ENCODE results near the gene FRMD8. TPM values are rescaled to one million over a fixed set of nuclear protein-coding genes. Genes with fewer than 3 reads are reported as not detected.

The FRMD8 gene
- total and polyA plus RNA-seq, 10 donors = 19.3 to 128 (median 84.0) TPM

- intact Hi-C loops (cut with DNase I; ENCODE audit: low total_unique reads) = no loop called here
- peaks cover 67 to 98% (median 84%) of the 10 kb centered on the region in 6 donors for H3K4me1 ChIP-seq
- H3K27ac ChIP-seq = peak overlapping the region; percentile 84 to 98 (median 98)
- peaks cover 0 to 22% (median 2%) of the 10 kb centered on the region in 6 donors for H3K36me3 ChIP-seq
- H3K9me3 ChIP-seq = no peaks in the 10 kb centered on the region
- no peak for DNase-seq
- H3K27me3 ChIP-seq (replicated peaks in 1 of 7) = no peaks in the 10 kb centered on the region
- 52 to 64% (median 61%) methylated on average over 8 of the region's 8 CpGs for WGBS, 5 donors
- TF ChIP-seq POLR2AphosphoS5 (IDR thresholded peaks at IDR 0.05) (peak in 1 of 3 donors; percentile 73), CTCF (IDR thresholded peaks at IDR 0.05 in 8 of 11, conservative IDR thresholded peaks at IDR 0.05 in 3 of 11) (no peak), POLR2A (IDR thresholded peaks at IDR 0.05) (no peak)
- H3K4me3 ChIP-seq = no peak overlapping the region
Observed at GRCh38 chr11:65384301-65384889, 2.0 kb upstream of the FRMD8 start.

GRCh38 chr11:65388731-65389130, 2.3 kb downstream of the FRMD8 start:
- no peaks in the 10 kb centered on the region for H3K27me3 ChIP-seq (replicated peaks in 1 of 7)
- no peaks in the 10 kb centered on the region for H3K9me3 ChIP-seq
- WGBS, 5 donors = 85 to 93% (median 92%) methylated on average over 4 of the region's 4 CpGs
- H3K4me1 ChIP-seq = peaks cover 76 to 99% (median 90%) of the 10 kb centered on the region in 6 donors
- DNase-seq = no peak
- H3K27ac ChIP-seq = peak overlapping the region in 6 of 8 donors; percentile 9 to 98 (median 86)
- TF ChIP-seq CTCF (IDR thresholded peaks at IDR 0.05 in 8 of 11, conservative IDR thresholded peaks at IDR 0.05 in 3 of 11) = no peak
- no peak for TF ChIP-seq POLR2A (IDR thresholded peaks at IDR 0.05)
- no peak for TF ChIP-seq POLR2AphosphoS5 (IDR thresholded peaks at IDR 0.05)
- peaks cover 0 to 61% (median 22%) of the 10 kb centered on the region in 6 donors for H3K36me3 ChIP-seq
- intact Hi-C loops (cut with DNase I; ENCODE audit: low total_unique reads) = no loop called here
- H3K4me3 ChIP-seq = peak overlapping the region in 5 of 8 donors; percentile 77 to 93 (median 82)

DNA sequence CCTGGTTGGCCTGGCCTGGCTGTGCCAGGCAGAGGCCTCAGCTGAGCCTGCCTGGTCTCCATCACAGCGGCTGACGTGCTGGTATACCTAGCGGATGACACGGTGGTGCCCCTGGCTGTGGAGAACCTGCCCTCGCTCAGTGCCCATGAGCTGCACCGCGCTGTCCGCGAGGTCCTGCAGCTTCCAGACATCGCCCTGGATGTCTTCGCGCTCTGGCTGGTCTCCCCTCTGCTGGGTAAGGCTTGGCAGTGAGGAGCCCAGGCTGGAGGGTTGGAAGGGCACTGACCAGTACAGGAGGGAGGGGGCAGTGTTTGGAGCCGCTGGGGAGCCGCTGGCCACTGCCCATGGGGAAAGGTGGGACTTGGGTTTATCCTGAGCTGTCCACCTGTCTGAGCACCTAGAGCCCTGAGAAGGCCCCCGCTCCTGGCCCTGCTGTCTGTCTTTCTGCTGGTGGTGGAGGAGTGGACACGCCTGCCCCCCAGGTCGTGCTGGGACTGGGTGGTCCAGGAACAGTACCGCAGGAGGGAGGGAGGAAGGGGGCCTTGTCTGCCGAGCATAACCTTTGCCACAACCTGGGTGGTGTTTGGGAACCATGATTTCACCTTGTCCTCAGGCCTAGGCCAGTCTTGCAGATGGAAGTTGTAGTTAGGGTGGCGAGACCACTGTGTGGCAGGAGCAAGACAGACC, 3.0 kb downstream of the FRMD8 start:
- Histone ChIP-seq H3K27ac (peak overlapping the region; percentile 60 to 98 (median 82)), H3K4me1 (peaks cover 69 to 92% (median 83%) of the 10 kb centered on the region in 6 donors), H3K36me3 (peaks cover 0 to 68% (median 29%) of the 10 kb centered on the region in 6 donors), H3K4me3 (peak overlapping the region in 5 of 8 donors; percentile 3 to 93 (median 82)), H3K9me3 (no peaks in the 10 kb centered on the region), H3K27me3 (replicated peaks in 1 of 7) (no peaks in the 10 kb centered on the region)
- WGBS, 5 donors = 73 to 92% (median 87%) methylated on average over 12 to 20 of the region's 20 CpGs
- TF ChIP-seq POLR2A (IDR thresholded peaks at IDR 0.05) = no peak
- no peak for TF ChIP-seq CTCF (IDR thresholded peaks at IDR 0.05 in 8 of 11, conservative IDR thresholded peaks at IDR 0.05 in 3 of 11)
- TF ChIP-seq POLR2AphosphoS5 (IDR thresholded peaks at IDR 0.05) = peak in 2 of 3 donors; percentile 47 to 59
- peak; percentile 68 for DNase-seq
- intact Hi-C loops (cut with DNase I; ENCODE audit: low total_unique reads) = no loop called here

All from spleen (tissue), 11 donors.